ENCODE results near the gene DOCK1. TPM values are rescaled to one million over a fixed set of nuclear protein-coding genes. Genes with fewer than 3 reads are reported as not detected.

Gene DOCK1
- total RNA-seq, 1 experiment from 2014 or later, result 82.2 TPM

- H3K4me1 ChIP-seq, result no peaks in the 10 kb centered on the region
- H3K36me3 ChIP-seq (ENCODE audit: control insufficient read depth, insufficient read depth, low read length), result peaks cover 1% of the 10 kb centered on the region; the same call in 1 of the 2 replicates
- no peak overlapping the region for H3K4me3 Mint-ChIP-seq (ENCODE audit: unreplicated experiment)
- H3K9me3 Mint-ChIP-seq (ENCODE audit: unreplicated experiment), result no peaks in the 10 kb centered on the region
- no TSS peak for BruUV-seq (replicated peaks)
- peaks cover 5% of the 10 kb centered on the region for H3K36me3 Mint-ChIP-seq (ENCODE audit: insufficient read depth, unreplicated experiment)
- no peak overlapping the region for H3K4me3 ChIP-seq (ENCODE audit: low read depth, low read length)
- POLR2A ChIA-PET, result no interaction called here
- intact Hi-C loops (cut with micrococcal nuclease; ENCODE audit: unreplicated experiment), result no loop called here
- no peak overlapping the region for H3K27ac Mint-ChIP-seq (ENCODE audit: unreplicated experiment)
- H3K4me1 Mint-ChIP-seq (ENCODE audit: low read depth, unreplicated experiment), result no peaks in the 10 kb centered on the region
- CTCF ChIA-PET, result no interaction called here
- DNase-seq, result no peak
- no peaks in the 10 kb centered on the region for H3K27me3 ChIP-seq (replicated peaks; ENCODE audit: control insufficient read depth, insufficient read depth, low read length)
- no peaks in the 10 kb centered on the region for H3K9me3 ChIP-seq
- TF ChIP-seq CTCF (IDR thresholded peaks at IDR 0.05; ENCODE audit: insufficient read depth in 1 of 2, low read depth in 1 of 2, low read length in 1 of 2, severe bottlenecking in 1 of 2, unreplicated experiment in 1 of 2), result no peak
- H3K27me3 Mint-ChIP-seq (ENCODE audit: insufficient read depth, unreplicated experiment), result no peaks in the 10 kb centered on the region
Measured at GRCh38 chr10:127142136-127142535, 236.9 kb downstream of the DOCK1 start.

- POLR2A ChIA-PET, result no interaction called here
- no peaks in the 10 kb centered on the region for H3K9me3 ChIP-seq
- H3K4me3 Mint-ChIP-seq (ENCODE audit: unreplicated experiment), result no peak overlapping the region
- H3K27me3 ChIP-seq (replicated peaks; ENCODE audit: control insufficient read depth, insufficient read depth, low read length), result no peaks in the 10 kb centered on the region
- no TSS peak for BruUV-seq (replicated peaks)
- CTCF ChIA-PET, result no interaction called here
- H3K9me3 Mint-ChIP-seq (ENCODE audit: unreplicated experiment), result no peaks in the 10 kb centered on the region
- no peaks in the 10 kb centered on the region for H3K27me3 Mint-ChIP-seq (ENCODE audit: insufficient read depth, unreplicated experiment)
- H3K4me1 ChIP-seq, result no peaks in the 10 kb centered on the region
- intact Hi-C loops (cut with micrococcal nuclease; ENCODE audit: unreplicated experiment), result no loop called here
- no peak for TF ChIP-seq CTCF (IDR thresholded peaks at IDR 0.05; ENCODE audit: insufficient read depth in 1 of 2, low read depth in 1 of 2, low read length in 1 of 2, severe bottlenecking in 1 of 2, unreplicated experiment in 1 of 2)
- no peaks in the 10 kb centered on the region for H3K4me1 Mint-ChIP-seq (ENCODE audit: low read depth, unreplicated experiment)
- DNase-seq, result no peak
- peaks cover 5% of the 10 kb centered on the region for H3K36me3 Mint-ChIP-seq (ENCODE audit: insufficient read depth, unreplicated experiment)
- no peak overlapping the region for H3K4me3 ChIP-seq (ENCODE audit: low read depth, low read length)
- H3K36me3 ChIP-seq (ENCODE audit: control insufficient read depth, insufficient read depth, low read length), result peaks cover 1% of the 10 kb centered on the region; the same call in 1 of the 2 replicates
- no peak overlapping the region for H3K27ac Mint-ChIP-seq (ENCODE audit: unreplicated experiment)
Measured at GRCh38 chr10:127142856-127143255, 237.6 kb downstream of the DOCK1 start.

GRCh38 chr10:127145173-127145572, 239.9 kb downstream of the DOCK1 start:
- H3K4me1 Mint-ChIP-seq (ENCODE audit: low read depth, unreplicated experiment), result no peaks in the 10 kb centered on the region
- intact Hi-C loops (cut with micrococcal nuclease; ENCODE audit: unreplicated experiment), result no loop called here
- TF ChIP-seq CTCF (IDR thresholded peaks at IDR 0.05; ENCODE audit: insufficient read depth in 1 of 2, low read depth in 1 of 2, low read length in 1 of 2, severe bottlenecking in 1 of 2, unreplicated experiment in 1 of 2), result no peak
- Histone ChIP-seq H3K4me1 (no peaks in the 10 kb centered on the region), H3K36me3 (ENCODE audit: control insufficient read depth, insufficient read depth, low read length) (peaks cover 1% of the 10 kb centered on the region; the same call in 1 of the 2 replicates), H3K4me3 (ENCODE audit: low read depth, low read length) (no peak overlapping the region), H3K9me3 (no peaks in the 10 kb centered on the region), H3K27me3 (replicated peaks; ENCODE audit: control insufficient read depth, insufficient read depth, low read length) (no peaks in the 10 kb centered on the region)
- peaks cover 5% of the 10 kb centered on the region for H3K36me3 Mint-ChIP-seq (ENCODE audit: insufficient read depth, unreplicated experiment)
- H3K9me3 Mint-ChIP-seq (ENCODE audit: unreplicated experiment), result no peaks in the 10 kb centered on the region
- DNase-seq, result no peak
- ChIA-PET POLR2A (no interaction called here), CTCF (no interaction called here)
- BruUV-seq (replicated peaks), result no TSS peak
- no peaks in the 10 kb centered on the region for H3K27me3 Mint-ChIP-seq (ENCODE audit: insufficient read depth, unreplicated experiment)
- no peak overlapping the region for H3K4me3 Mint-ChIP-seq (ENCODE audit: unreplicated experiment)
- H3K27ac Mint-ChIP-seq (ENCODE audit: unreplicated experiment), result no peak overlapping the region
